Measurements from ENCODE around the gene AMDHD2.

The AMDHD2 gene

DNA sequence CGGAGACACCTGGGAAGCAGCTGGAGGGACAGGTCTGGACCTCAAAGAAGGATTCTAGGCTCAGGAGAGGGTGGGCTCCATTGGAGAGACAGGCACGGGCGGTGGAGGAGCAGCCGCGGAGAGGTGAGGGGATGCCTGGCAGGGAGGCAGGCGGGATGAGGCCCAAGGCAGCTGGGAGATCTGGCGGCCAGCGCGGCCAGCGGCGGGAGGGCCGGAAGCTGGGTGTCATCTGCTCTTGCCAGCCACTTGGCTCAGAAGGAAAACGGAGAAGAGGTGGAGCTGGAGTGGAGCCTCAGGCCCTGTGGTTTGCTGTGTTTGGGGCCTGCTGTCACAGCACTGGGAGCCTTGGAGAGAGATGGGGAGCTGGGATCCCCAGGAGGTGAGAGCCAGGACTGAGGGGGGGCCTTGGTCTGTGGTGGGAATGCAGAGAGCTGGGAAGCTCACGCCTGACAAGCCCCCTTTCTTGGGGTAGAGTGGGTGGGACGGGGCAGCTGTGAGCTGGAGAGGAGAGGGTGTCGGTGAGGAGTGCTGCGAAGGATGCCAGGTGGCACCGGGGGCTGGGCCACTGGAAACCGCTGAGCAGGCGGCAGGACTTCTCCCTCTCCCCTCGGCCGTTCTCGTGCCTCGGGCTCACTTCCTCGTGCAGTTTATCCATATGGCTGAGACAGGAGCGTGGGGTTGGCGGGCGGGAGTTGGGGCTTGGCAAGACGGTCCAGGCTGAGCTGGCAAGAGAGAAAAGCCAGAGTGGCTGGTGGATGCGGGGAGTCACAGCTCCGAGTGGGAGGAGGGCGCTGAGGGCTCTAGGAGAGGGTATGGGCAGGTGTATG is 37.2 kb upstream of the AMDHD2 start:
- no peak for DNase-seq (ENCODE audit: extremely low read depth in 1 of 2, low read depth in 1 of 2)

GRCh38 chr16:2483939-2484897 is 36.0 kb upstream of the AMDHD2 start:
- no peak for DNase-seq (ENCODE audit: extremely low read depth in 1 of 2, low read depth in 1 of 2)

GRCh38 chr16:2484898-2485508 is 35.2 kb upstream of the AMDHD2 start:
- DNase-seq (ENCODE audit: extremely low read depth in 1 of 2, low read depth in 1 of 2): no peak

DNA sequence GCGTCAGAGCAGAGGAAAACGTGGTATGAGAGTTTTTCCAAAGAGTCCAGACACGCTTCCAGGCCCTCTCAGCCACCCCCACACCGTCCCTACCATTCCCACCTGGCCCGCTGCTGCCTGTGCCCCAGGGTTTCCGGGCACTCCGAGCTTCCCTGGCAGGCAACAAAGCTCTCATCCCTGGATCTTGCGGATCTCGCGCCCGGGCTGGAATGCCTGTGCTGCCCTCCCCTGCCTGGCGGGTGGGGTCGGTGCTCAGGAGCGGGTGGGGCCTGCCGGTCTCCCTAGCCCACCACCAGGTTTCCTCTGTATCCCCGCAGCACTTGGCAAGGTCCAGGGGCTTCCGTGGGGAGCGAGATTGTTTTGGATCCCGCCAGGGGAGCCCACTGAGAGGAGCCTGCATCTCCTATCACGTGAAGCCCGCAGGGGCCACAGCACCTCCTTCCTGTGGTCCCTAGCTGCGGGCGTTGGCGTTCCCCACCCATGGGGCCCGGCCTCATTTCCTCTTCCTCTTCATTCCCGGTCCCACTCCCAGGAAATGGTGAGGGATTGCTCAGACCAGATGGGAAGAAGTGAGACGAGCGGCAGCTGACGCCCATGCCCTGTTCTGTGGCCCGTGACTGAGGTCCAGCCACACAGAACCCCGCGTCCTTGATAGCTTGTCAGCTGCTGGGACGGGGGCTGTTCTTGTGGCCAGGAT is 34.2 kb upstream of the AMDHD2 start:
- no peak for DNase-seq (ENCODE audit: extremely low read depth in 1 of 2, low read depth in 1 of 2)

DNA sequence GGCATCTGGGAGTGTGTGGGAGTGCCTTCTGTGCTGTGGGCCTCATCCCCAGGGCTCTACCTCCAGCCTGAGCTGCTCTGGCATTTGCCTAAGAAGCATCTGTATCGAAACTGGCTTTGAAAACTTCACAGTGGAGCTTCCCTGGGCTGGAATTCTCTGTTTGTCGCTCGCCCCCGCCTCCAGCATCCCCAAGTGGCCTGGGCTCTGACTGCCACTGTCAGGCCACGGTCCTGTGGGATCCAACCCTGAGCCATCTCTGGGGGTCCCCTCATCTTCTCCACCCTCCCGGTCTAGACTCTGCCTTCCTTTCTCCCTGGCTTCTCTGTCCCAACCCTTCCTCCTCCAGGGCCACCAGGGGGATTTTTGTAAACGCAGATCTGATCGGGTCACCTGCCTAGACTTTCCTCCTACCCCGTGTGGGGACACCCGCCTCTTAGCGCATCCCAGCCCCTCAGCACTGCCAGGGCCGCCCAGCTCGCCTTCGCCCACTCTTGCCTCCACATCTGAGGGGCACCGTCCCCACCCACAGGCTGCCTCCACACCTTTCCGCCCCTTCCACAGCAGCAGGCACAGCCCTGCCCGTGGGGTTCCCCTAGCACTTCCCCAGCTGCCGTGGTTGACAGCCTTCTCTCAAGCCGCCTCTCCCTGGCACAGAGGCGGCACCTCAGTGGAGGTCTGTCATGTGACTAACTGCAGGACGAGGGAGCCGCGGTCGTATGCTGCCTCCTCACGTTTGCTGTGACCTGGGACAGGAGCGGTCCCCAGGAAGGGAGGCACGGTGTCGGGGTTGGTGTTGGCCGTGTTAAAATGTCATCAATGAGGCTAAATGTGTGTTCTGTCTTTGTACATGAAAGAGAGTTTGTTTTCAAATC is 33.3 kb upstream of the AMDHD2 start:
- DNase-seq (ENCODE audit: extremely low read depth in 1 of 2, low read depth in 1 of 2): peak; percentile 44 to 63

- no peak for DNase-seq (ENCODE audit: extremely low read depth in 1 of 2, low read depth in 1 of 2)
These were observed 32.7 kb upstream of the AMDHD2 start for GRCh38 chr16:2487517-2487842.

DNA sequence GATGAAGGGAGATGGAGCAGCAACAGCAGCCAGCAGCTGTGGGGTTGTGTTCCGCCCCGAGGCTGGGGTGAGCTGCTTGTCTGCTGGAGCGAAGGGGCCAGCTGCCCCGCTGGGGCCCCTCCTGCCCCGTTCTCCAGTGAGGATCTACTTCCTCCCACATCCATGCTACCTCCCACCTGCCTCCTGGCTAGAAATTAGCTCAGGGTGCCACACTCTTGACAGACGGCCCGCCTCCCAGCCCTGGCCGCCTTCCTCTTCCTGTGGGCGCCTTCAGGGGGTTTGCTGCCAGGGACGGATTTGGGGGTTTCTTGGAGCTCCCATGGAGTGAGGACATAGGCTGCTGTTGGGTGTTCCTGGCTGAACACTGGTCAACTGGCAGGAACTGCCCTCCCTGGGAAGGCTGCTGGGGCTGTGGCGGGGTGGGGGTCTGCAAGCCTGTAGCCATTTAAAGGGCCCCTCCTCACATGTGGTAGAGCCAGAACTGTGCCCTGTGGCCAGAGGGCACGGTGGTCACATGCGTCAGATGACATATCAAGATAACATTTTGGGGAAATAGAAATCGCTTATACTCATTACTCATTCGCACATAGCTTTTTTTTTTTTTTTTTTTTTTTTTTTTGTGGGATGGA is 32.2 kb upstream of the AMDHD2 start:
- DNase-seq (ENCODE audit: extremely low read depth in 1 of 2, low read depth in 1 of 2): no peak

DNA sequence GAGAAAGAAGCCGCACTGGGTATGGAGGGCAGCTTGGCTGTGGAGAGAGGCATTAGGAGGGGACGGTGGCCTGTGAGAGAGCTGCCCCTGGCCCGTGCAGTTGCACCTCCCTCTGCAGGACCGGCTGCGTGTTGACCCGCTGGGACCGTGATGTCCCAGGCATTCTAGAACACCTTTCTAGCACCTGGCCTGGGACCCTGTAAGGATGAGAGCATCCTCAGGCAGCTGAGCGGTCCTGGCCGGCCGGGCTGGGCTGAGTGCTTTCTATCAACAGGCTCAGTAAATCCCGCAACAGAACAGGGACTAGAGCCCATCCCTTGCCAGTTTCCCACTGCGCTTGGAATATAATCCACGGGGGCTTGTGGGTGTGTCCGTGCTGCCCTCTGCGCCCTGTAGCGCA is 30.6 kb upstream of the AMDHD2 start:
- no peak for DNase-seq (ENCODE audit: extremely low read depth in 1 of 2, low read depth in 1 of 2)

GRCh38 chr16:2490190-2491105 is 29.7 kb upstream of the AMDHD2 start:
- no peak for DNase-seq (ENCODE audit: extremely low read depth in 1 of 2, low read depth in 1 of 2)

- no peak for DNase-seq (ENCODE audit: extremely low read depth in 1 of 2, low read depth in 1 of 2)
These were observed 27.9 kb upstream of the AMDHD2 start for GRCh38 chr16:2492292-2492691.

- no peak for DNase-seq (ENCODE audit: extremely low read depth in 1 of 2, low read depth in 1 of 2)
These were observed 26.6 kb upstream of the AMDHD2 start for GRCh38 chr16:2493605-2494004.

GRCh38 chr16:2494616-2495015 is 25.6 kb upstream of the AMDHD2 start:
- DNase-seq (ENCODE audit: extremely low read depth in 1 of 2, low read depth in 1 of 2): no peak

DNA sequence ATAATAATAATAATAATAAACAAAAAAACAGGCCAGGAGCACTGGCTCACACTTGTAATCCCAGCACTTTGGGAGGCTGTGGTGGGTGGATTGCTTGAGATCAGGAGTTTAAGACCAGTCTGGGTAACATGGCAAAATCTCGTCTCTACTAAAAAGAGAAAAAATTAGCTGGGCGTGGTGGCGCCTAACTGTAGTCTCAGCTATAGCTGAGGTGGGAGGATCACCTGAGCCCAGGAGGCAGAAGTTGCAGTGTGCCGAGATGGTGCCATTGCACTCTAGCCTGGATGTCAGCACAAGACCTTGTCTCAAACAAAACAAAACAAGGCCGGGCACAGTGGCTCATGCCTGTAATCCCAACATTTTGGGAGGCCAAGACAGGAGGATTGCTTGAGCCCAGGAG is 25.1 kb upstream of the AMDHD2 start:
- DNase-seq (ENCODE audit: extremely low read depth in 1 of 2, low read depth in 1 of 2): no peak

GRCh38 chr16:2496223-2497115 is 23.7 kb upstream of the AMDHD2 start:
- DNase-seq (ENCODE audit: extremely low read depth in 1 of 2, low read depth in 1 of 2): no peak

DNA sequence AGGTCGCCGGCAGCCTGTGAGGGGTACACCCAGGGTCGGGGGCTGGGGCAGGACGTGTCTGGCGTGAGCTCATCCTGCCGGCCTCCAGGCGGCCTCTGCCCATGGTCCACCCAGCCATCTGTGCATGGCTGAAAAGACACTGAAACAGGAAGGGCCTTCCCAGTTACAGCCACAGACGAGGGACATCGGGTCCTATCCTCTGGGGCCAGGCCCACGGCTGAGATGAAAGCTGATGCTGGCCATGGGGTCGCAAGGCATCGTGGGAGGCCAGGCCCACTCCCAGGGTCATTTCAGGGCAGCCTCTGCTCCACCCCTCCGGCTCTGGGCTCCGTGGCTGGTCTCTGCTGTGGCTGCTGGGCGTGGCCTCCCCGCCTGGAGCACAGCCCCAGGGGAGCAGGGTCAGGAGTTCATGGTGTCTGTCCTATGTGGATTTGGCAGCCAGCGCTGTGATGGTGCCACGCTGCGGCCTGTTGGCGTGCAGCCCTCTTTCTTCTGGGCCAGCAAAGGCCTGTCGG is 23.0 kb upstream of the AMDHD2 start:
- DNase-seq (ENCODE audit: extremely low read depth in 1 of 2, low read depth in 1 of 2): no peak

DNA sequence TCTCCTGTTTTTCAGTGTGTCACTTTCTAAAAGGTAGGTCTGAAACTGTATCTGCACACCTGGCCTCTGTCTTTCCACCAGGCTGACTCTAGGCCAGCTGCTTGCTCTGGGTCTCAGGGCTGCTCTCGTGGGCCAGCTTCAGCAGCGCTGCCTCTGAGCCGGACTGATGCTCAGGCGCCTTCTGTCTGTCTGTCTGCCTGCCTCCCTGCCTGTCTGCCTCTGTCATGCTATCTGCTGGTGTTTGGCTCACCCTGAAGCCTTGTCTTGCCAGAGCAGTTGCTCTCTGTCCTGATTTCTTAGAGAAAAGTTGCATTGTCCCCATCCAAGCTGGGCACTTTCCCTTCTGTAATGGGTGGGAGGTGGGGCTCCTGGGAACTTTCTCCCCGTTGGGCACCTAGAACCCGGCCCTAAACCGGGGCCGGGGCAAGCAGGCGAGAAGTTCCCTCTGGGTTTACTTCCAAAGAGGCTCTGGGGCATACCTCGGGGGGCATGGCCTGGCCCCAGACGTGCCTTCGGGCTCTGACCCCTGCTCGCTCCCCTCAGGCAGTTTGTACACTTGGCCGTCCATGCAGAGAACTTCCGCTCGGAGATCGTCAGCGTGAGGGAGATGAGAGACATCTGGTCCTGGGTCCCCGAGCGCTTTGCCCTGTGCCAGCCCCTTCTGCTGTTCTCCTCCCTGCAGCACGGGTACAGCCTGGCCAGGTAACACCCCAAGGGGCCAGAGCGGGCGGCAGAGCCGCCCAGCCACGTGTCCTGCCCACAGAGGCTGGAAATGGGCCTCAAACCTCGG is 22.3 kb upstream of the AMDHD2 start:
- no peak for DNase-seq (ENCODE audit: extremely low read depth in 1 of 2, low read depth in 1 of 2)
